Cerebellar cortex (tissue), 1 donor: Measurements from ENCODE around the gene SIRPA.

Source experiments
- DNase-seq: peaks from one replicate; pipeline ENCODE4 v3.0.0-alpha.2; 2015; ENCODE audit warnings: low spot score

Gene SIRPA

DNA sequence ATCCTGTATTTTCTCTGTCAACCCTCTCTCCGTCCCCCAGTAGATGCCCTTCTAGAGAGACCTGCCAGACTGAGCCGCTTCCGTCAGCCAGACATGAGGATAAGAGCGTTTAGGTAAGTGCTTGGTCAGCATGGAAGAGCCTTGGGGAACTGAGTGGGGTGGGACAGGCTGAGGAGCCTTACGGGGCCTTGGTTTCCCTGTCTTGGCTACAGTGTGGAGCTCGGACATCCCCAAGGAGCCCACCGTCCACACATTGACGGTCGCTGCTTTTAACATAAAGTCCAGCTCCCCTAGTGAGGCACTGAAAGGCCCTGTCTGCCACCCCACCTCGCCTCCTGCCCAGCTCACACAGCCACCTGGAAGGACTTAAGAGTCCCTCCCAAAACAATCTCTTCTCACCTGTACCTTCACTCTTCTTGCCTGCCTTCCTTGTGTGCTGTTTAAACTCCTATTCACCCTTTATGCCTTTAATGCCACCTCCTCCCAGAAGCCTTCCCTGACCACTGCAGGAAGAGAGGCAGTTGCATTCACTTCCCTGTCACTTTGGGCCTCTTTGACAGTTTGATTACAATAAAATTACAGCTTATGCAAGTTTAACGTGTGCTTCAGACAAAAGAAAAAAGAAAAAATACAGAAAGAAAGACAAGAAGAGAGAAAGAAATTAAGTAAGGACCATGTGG, 56.4 kb downstream of the SIRPA start:
- DNase-seq: no peak

DNA sequence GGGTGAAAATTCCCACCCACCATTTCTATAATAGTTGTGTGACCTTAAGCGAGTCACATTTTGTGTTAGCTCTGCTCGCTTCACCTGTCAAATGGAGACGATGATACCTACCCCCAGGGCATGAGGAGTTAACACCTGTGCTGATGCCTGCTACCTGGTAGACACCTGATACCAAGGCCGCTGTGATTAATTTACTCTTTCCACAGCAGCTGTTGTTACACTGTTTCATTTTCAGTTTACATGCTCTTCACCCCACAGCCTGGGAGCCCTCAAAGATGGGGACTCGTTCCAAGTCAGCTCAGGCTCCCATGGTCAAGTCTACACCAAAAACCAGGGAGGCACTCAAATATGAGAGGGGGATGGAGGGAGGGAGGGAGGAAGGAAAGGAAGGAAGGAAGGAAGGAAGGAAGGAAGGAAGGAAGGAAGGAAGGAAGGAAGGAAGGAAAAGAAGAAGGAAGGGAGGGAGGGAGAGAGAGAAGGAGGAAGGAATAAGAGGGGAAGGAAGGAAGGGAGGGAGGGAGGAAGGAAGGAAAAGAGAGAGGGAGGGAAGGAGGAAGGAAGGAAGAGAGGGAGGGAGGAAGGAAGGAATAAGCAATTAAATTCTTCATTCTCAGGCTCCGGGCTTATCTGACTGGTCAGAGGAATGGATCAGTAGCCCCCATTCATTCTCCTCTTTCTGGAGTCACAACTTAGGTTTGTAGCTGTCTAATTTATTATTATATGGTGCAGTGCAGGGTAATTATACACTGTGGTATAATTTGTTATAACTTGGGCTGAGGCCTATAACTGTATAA, 57.7 kb downstream of the SIRPA start:
- no peak for DNase-seq

DNA sequence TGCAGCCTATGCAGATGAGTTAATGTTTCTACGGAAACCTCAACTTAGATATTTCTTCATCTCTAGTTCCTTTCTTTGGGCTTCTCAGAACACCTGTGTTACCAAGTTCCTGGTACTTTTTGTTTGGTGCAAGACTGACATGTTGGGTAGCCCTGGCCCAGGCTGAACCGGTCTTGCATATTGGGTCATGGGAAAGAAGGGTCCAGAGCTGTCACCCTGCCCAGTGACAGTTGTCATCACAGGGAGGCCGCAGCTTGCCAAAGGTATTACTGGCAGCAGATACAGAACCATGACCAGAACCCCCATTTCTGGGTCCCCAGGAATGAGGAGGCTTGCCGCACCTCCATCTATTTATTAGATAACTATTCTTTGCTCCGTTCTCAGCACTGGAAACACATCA, 58.4 kb downstream of the SIRPA start:
- no peak for DNase-seq

DNA sequence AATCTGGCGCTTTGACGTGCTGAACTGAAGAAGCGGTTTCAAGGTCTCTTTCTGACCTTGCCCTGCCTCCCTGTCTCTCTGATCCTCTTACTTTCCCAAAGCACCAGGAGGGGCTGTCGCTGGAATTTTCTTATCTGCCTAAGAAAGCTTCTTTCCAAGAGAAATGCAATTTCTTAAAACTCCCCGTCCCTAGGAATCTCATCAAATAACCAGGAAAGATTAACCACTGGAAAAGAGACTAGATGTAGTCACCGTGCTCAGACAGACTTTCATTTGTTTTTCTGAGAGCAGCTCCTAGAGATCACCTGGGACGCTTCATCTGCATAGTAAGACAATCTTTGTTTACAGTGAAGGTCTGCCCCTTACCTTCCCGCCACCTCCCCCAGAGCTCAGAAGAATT, 60.0 kb downstream of the SIRPA start:
- DNase-seq: no peak

DNA sequence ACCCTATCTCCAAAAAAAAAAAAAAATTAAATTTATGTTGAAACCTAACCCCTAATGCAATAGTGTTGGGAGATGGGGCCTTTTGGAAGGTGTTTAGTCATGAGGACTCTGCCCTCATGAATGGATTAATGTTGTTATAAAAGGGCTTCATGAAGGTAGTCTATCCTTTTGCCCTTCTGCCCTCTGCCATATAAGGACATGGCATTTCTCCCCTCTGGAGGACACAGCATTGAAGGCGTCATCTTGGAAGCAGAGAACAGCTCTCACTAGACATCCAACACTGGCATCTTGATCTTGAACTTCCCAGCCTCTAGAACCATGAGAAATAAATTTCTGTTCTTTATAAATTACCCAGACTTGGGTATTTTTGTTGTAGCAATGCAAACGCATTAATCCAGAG, 63.2 kb downstream of the SIRPA start:
- no peak for DNase-seq

DNA sequence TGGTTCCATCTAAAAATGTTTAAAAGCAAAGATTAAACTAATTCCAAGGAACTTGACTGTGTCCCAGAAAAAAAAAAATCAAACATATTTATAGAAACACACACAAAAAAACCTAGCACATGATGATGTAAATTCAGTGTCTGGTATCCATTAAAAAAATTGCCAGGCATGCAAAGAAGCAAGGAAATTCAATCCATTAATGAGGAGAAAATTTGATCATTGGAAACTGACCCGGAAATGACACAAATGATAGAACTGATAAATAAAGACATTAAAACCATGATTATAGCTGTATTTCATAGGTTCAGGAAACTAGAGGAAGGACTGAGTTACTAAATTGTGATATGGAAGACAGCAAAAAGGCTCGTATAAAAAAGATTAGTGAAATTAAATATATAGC, 63.9 kb downstream of the SIRPA start:
- no peak for DNase-seq

DNA sequence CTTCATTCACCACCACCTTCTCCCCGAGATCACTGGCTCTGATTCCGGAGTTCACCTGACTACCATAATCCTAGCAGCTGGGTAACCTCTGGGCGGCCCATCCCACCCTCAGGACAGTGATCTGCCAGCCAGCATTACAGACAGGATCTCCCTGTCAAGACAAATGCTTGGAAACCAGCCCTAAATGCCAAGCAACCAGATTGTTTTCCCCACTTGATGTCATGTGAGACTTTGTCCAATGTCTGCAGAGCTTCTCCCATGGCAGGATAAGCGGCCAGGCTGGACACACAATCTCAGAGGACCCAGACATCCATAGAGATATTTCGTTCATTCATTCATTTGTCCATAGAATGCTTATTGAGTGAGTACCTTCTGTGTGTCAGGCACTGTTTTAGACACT, 66.2 kb downstream of the SIRPA start:
- DNase-seq: no peak

DNA sequence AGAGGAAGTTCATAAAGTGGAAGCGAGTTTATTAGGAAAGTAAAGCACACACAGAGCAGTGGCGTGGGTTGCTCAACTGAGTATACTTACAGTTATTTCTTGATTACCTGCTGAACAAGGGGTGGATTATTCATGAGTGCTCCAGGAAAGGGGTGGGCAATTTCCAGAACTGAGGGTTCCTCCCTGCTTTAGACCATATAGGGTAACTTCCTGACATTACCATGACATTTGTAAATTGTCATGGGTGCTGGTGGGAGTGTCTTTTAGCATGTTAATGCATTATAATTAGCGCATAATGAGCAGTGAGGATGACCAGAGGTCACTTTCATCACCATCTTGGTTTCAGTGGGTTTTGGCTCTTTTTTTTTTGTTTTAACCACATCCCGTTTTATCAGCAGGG, 68.9 kb downstream of the SIRPA start:
- no peak for DNase-seq

DNA sequence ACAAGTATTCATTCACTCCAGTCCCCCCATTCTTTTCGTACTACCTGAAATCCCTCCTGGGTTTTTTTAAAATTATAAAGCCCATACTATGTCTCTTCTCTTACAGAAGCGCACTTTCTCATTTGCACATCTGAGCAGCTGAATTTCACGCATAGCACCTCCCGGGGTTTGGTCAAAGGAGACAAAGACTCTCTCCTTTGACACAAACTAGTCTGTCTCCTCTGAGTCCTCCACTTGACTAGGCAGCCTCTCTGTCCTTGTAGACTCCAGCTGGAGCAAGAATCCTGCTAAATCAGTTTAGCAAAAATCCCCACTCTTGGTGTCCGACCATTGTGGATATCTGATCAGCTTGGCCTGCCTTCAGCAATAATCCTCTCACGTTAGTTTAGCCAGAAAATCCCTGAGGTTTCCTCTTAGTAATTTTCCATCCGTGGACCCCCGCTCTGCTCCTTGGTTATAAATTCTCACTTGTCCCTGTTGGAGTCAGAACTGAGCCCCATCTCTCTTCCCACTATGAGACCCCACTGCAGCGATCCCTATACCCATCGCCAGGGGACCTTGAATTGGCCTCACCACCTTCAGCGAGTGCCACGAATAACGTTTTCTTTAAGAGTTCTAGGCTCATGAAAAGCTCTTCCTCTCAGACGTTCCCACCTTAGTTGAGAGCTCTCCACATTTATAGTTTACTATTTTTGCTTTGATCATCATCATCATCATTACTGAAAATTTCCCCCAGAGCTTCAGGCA, 69.6 kb downstream of the SIRPA start:
- DNase-seq: no peak

DNA sequence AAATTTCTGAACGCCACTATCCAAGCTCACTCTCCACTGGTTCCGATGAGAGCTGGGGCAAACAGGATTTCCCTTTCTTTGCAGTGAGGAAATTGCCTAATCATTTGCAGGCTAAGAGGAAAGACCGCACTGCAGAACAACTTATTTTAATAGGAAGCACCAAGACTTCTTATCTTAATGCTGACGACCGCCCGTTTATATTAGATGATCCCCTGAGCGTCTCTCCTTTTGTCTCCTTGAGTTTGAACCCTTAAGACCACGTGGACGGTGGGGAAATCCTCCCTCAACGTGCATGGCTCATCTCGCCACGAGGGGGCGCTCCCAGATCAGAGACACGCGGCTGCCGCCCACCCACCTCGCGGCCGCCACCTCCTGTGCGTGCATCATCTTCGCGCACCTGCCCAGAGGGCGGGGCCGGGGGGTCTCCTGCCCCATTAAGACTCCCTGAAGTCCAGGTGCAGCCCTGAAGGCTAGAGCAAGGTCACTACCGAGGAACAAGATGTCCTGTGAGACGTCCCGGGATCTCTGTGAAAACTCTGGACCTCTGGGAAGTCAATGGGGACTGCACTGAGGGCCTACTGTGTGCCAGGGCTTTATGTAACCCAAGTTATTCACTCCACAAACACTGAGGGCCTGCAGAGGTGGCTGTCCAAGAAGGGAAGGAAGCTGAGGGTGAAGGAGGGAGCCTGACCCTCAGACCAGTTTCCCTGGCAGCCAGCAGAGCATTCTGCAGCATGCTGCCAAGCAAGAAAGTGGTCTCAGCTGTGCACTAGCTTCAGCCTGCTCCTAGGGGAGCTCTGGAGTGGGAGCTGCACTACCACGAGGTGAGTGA, 70.5 kb downstream of the SIRPA start:
- DNase-seq: peak; percentile 75

DNA sequence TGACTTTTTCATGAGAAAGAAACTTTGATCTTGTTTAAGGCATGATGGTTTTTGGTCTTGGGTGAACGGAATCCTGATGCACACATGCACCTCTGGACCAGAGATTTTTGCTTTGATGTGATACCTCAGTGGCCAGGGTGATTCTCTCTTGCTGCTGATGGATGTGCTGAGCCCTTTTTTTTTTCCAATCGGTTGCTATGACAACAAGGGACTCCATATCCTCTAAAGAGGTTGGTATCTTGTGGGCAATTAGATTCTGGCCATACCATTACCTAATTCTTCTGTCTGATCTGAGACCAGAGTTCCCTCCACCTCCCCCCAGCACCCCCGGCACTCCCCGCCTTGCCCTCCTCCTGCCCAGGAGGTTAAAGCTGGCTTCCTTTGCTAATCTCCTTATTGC, 73.8 kb downstream of the SIRPA start:
- no peak for DNase-seq

DNA sequence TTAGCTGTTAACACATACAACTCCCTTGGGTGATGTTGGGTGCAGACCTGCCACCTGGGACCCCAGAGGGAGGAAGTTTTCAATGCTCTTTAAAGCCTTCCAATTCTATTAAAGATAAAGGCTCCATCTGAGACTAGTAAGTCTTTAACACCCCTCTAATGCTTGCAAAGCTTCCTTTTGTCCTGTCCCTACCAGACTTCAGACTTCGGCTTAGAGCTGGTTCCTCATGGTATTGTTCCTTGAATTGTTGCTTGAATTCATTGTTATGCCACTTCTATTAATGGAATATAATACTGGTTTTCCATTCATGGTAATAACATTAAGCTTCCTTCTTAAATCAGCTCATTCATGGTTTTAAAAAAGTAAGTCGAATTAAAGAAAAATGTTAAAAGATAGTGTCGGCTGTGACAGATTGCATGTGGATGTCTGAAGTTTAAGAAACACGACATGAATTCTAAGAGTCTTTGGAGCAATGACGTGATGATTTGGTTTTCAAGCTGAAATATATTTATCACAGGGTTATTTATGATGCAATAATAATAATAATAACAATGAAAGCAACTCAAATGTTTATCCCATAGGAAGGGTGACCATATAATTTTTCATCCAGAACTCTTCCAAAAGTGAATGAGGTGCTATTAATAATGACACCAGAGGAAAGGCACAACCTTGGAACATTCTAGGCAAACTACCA, 76.8 kb downstream of the SIRPA start:
- no peak for DNase-seq

DNA sequence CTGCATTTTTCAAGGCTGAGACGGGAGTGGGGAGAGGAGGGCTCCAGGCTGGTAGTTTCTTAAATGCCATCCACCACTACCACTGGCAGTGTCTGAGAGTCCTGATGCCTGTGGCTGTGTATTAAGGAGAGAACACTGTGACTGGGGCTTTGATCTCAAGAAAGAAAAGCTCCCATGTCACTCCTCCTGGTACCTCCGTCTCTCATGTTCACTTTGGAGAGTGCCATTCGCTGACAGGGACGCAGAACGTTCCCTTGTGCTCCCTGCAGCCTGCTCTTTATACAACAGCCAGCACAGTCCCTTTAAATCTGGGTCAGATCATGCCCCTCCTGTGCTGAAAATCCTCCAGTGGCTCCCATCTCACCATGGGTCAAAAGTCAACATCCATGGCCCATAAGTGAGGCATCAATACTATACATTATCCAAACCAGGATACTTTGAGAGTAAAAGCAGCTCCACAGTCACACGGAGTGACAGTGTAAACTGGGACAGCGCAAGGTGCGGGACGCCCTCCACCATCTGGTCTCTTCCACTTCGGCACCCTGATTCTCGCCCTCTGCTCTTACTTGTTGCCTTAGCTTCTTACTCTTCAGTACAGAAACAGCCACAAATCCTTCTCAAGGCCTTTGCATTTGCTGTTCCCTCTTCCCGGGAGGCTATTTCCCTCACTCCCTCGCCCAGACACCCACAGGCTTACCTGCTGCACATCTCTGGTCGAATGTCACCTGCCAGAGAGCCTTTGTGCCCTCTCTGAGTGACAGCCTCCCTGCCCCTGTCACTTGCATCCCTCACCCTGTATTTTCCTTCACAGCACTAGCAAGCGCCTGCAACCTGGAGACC, 78.6 kb downstream of the SIRPA start:
- DNase-seq: peak; percentile 53

DNA sequence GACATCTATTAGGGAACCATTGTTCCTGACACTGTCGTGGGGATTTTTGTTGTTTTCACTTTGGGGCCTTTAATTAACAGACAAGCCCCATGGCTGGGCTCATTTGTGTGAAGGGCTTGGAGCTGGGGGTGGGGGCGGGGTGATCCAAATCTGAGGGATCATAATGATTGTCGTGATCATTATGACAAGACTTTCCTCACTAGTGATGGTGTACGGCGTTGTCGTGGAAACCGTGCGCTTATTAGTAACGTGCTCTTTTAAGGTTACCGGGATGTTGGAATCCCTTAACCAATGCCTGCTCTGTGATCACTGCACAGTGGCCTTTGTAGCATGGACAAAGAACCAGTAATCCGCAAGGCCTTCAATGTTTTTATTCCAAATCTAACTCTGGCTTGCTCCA, 80.1 kb downstream of the SIRPA start:
- DNase-seq: no peak

DNA sequence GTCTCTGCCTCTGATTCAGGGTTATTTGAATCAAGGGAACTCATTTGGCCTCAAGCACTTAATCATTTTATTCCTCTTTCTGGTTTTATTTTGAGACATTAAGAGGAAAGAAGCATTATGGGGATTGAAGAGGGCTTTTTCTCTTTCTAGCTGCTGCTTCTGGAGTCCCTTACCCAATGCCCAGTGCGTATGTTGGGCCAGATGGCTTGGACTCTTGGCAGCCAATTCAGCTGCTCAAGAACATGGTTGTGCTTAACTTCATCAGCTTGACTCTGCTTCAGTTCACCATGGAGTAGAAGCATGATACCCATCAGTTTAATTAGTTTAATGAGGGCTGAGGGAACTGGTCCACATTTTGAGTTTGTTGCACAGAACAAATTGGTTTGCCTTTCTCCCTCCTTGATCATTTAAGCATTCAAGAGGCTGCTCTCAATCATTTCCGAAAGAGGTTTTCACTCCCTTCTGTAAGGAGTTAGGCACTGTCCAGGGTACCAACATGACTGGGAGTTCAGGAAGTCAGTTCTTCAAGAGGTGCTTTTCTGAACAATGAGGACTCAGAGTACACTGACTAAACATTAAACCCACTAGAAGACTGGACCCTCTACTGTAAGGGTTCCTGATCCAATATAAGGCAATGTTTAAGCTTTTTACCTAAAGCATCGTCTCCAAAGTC, 84.0 kb downstream of the SIRPA start:
- DNase-seq: peak; percentile 91

DNA sequence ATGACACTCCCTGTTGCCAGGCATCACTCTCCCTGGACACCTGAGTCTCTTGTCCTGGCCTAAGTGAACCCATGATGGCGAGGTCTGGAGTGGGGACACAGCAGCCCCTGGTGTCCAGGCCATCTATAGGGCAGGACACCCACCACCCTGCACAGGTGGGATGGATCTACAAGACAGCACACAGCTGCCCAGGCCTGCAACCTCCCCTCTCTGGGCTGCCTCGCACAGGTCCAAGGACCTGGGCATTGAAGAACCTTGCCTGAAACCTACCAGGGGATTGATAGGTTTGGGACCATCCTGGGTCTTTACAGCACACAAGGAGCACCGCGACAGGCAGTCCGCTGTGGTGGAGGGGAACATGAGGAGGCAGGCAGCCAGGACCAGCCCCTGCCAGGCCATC, 87.5 kb downstream of the SIRPA start:
- no peak for DNase-seq

DNA sequence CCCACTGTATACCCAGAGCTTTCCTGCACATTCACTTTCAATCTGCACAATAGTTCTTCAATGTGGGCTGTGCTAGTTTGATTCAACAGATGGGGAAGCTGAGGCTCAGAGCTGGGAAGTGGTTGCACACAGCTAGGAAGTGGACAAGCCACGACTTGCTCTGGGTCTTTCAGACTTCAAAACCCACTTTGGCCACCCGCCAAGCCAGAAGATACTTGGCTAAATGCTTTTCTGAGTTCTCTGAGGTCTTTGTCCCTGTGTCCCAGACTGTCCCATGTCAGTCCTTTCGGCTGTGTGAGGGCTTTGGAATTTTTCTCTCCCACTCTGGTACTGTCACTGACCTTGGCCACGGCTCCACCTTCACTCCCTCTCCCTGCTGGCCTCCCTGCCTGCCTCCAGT, 88.1 kb downstream of the SIRPA start:
- no peak for DNase-seq

DNA sequence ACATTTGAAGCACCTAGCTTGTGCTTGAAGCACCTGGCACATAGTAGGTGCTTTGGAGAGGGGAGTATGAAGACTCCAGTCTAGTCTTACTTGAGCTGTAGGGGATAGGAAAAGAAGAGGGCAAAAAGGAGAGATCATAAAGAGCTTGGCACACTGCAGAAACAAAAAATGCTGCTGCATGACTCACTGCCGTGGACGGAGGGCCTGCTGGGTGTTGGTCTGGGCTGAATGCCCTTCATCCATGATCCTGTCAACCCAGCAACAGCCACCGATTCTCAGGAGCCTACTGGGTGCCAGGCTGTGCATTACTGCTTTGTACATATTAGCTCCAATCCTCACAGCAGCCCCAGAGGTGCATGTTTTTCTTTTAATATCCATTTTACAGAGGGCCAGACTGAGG, 92.6 kb downstream of the SIRPA start:
- no peak for DNase-seq
